PC-9 (cell line): ENCODE measurements around the gene ABTB2.

Source experiments
- EZH2 ChIP-seq: fragments of 200-600 bp; sonication (generic); IDR thresholded peaks from 2 replicates; pipeline ENCODE4 v1.8.0; 2017; ENCODE audit warnings: antibody characterized with exemption, low read depth
- TF ChIP-seq, protein P1 (sequence below): fragments of 200-600 bp; sonication (generic); conservative IDR thresholded peaks from 2 replicates; pipeline ENCODE4 v1.6.1; 2017; ENCODE audit warnings: mixed run types, antibody characterized with exemption, mild to moderate bottlenecking, moderate library complexity

DNA sequence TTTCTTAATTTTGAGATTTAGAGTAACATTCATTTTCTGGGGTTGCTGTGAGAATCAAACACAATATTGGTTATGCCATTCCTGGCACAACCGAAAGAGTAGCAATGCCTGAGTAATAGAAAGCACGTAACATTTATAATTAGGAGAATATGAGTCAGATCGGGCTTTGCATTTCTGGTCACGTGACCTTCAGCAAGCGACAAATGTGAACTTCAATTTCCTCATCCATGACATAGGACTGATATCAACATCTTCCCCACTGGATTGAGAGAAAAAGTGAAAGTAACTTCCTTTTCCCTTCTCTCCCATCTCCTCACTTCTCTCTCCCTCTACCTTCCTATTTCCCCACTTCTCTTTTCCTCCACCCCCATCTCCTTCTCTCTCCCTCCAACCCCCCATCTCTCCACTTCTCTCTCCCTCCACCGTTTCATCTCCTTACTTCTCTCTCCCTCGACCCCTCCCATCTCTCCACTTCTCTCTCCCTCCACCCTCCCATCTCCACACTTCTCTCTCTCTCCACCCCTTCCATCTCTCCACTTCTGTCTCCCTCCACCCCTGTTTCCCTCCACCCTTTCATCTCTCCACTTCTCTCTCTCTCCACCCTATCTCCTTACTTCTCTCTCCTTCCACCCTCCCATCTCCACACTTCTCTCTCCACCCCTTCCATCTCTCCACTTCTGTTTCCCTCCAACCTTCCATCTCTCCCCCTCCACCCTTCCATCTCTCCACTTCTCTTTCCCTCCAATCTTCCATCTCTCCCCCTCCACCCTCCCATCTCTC lies 47.5 kb upstream of the ABTB2 start:
- TF ChIP-seq, protein P1, sequence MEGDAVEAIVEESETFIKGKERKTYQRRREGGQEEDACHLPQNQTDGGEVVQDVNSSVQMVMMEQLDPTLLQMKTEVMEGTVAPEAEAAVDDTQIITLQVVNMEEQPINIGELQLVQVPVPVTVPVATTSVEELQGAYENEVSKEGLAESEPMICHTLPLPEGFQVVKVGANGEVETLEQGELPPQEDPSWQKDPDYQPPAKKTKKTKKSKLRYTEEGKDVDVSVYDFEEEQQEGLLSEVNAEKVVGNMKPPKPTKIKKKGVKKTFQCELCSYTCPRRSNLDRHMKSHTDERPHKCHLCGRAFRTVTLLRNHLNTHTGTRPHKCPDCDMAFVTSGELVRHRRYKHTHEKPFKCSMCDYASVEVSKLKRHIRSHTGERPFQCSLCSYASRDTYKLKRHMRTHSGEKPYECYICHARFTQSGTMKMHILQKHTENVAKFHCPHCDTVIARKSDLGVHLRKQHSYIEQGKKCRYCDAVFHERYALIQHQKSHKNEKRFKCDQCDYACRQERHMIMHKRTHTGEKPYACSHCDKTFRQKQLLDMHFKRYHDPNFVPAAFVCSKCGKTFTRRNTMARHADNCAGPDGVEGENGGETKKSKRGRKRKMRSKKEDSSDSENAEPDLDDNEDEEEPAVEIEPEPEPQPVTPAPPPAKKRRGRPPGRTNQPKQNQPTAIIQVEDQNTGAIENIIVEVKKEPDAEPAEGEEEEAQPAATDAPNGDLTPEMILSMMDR: no peak
- TF ChIP-seq EZH2: no peak
